Transverse colon (tissue), 4 donors: ENCODE results near the gene GRM8. TPM values are rescaled to one million over a fixed set of nuclear protein-coding genes. Genes with fewer than 3 reads are reported as not detected.

ENCODE experiments used
- DNase-seq: peaks from one replicate; pipeline ENCODE4 v3.0.0-alpha.2; 2019
- H3K27ac ChIP-seq, 4 donors: fragments of 200-600 bp; sonication (generic); 2 replicates each; pipeline ENCODE4 v1.5.1; 2016 to 2018; ENCODE audit warnings: inconsistent platforms in 4 of 4
- H3K27me3 ChIP-seq: fragments of 200-600 bp; sonication (generic); 2 replicates; pipeline ENCODE4 v1.5.1; 2017; ENCODE audit warnings: inconsistent platforms
- H3K36me3 ChIP-seq, 4 donors: fragments of 200-600 bp; sonication (generic); 2 replicates each; pipeline ENCODE4 v1.5.1; 2017 to 2019; ENCODE audit warnings: inconsistent platforms in 4 of 4
- H3K4me1 ChIP-seq, 4 donors: fragments of 200-600 bp; sonication (generic); 2 replicates each; pipeline ENCODE4 v1.5.1; 2017 to 2020; ENCODE audit warnings: inconsistent platforms in 4 of 4
- H3K4me3 ChIP-seq, 4 donors: fragments of 200-600 bp; sonication (generic); 1 replicate in 1 of 4; 2 replicates in 3 of 4; pipeline versions ENCODE4 v1.5.1 to v1.6.1; 2017 to 2019; ENCODE audit warnings: inconsistent platforms in 4 of 4
- H3K9me3 ChIP-seq, 2 donors: fragments of 200-600 bp; sonication (generic); 2 replicates each; pipeline ENCODE4 v1.5.1; 2017 to 2019; ENCODE audit warnings: inconsistent platforms in 2 of 2
- EP300 ChIP-seq: sonication (generic); formaldehyde crosslinking; IDR thresholded peaks from one replicate; pipeline ENCODE4 v1.6.1; 2017; ENCODE audit warnings: antibody characterized with exemption, low read depth
- POLR2A ChIP-seq: fragments of 450-650 bp; IDR thresholded peaks from one replicate; pipeline ENCODE4 v1.6.1; 2016; ENCODE audit warnings: antibody characterized with exemption, mild to moderate bottlenecking, moderate library complexity
- POLR2AphosphoS5 ChIP-seq, 3 donors: sonication (generic); formaldehyde crosslinking; IDR thresholded peaks; one replicate each; pipeline ENCODE4 v1.6.1; 2016; ENCODE audit warnings: antibody characterized with exemption in 3 of 3
- WGBS, 2 donors: methylation state at CpG; one replicate each; pipeline ENCODE4 v1.1.5; 2018; ENCODE audit warnings: low coverage in 1 of 2; 5-methylcytosine and 5-hydroxymethylcytosine counted together
- in situ Hi-C, 4 donors: fragments of 200-750 bp; cut with MboI; loops; one replicate each; pipeline versions ENCODE4 v1.15.0 to v1.15.1; 2017; ENCODE audit warnings: low sequenced_read_pairs in 3 of 4, low pct_ligation_motif_present in 1 of 4, low pct_unique_long_range_greater_than_20kb in 1 of 4
- intact Hi-C: fragments of 100-400 bp; cut with DNase I; formaldehyde crosslinking; loops from one replicate; pipeline ENCODE4 v1.15.1; 2023; ENCODE audit warnings: low total_unique reads
- total RNA-seq, 4 donors: library from RNA; depleted of rRNA; stranded (reverse); fragments of >200 nt; gene quantifications; one replicate each; pipeline ENCODE4 v1.1.0, GENCODE V29; 2016
- TF ChIP-seq, protein P1 (sequence below), 5 experiments: fragments of 200-600 bp in 3 of 5; fragments of 450-650 bp in 2 of 5; sonication (generic) in 3 of 5; IDR thresholded peaks; 1 replicate in 2 of 5; 2 replicates in 3 of 5; pipeline ENCODE4 v1.5.1; 2016 to 2017; ENCODE audit warnings: antibody characterized with exemption in 5 of 5, inconsistent platforms in 3 of 5, mild to moderate bottlenecking in 2 of 5, moderate library complexity in 1 of 5

The GRM8 gene
- total RNA-seq, 4 donors from 2014 or later: 0.68 to 9.7 (median 2.9) TPM

DNA sequence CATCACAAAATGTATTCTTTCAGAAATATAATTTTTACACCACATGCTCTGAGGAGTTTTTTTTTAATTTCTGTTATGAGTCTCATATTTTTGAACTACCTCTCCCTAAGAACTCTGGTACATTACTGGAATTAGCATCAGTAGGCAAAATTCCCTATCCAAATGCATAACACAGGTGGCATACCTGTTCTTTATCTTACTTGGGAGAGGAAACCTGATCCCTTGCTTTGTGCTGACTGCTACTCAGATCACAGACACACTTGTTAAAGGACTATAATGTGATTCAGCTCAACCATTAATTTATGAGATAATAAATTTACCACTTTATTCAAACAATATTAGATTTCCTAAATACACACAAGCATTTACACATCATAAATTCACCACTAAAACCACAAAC, 617.2 kb downstream of the GRM8 start:
- in situ Hi-C loops (no loop called here), intact Hi-C loops (no loop called here)
- Histone ChIP-seq H3K4me1 (no peaks in the 10 kb centered on the region), H3K4me3 (no peak overlapping the region), H3K36me3 (no peaks in the 10 kb centered on the region), H3K27me3 (no peaks in the 10 kb centered on the region), H3K9me3 (peaks cover 0 to 3% of the 10 kb centered on the region in 2 donors), H3K27ac (no peak overlapping the region)
- DNase-seq: no peak
- TF ChIP-seq POLR2AphosphoS5 (IDR thresholded peaks at IDR 0.05) (no peak), EP300 (no peak), POLR2A (no peak)
- TF ChIP-seq, protein P1, sequence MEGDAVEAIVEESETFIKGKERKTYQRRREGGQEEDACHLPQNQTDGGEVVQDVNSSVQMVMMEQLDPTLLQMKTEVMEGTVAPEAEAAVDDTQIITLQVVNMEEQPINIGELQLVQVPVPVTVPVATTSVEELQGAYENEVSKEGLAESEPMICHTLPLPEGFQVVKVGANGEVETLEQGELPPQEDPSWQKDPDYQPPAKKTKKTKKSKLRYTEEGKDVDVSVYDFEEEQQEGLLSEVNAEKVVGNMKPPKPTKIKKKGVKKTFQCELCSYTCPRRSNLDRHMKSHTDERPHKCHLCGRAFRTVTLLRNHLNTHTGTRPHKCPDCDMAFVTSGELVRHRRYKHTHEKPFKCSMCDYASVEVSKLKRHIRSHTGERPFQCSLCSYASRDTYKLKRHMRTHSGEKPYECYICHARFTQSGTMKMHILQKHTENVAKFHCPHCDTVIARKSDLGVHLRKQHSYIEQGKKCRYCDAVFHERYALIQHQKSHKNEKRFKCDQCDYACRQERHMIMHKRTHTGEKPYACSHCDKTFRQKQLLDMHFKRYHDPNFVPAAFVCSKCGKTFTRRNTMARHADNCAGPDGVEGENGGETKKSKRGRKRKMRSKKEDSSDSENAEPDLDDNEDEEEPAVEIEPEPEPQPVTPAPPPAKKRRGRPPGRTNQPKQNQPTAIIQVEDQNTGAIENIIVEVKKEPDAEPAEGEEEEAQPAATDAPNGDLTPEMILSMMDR (IDR thresholded peaks at IDR 0.05): no peak

DNA sequence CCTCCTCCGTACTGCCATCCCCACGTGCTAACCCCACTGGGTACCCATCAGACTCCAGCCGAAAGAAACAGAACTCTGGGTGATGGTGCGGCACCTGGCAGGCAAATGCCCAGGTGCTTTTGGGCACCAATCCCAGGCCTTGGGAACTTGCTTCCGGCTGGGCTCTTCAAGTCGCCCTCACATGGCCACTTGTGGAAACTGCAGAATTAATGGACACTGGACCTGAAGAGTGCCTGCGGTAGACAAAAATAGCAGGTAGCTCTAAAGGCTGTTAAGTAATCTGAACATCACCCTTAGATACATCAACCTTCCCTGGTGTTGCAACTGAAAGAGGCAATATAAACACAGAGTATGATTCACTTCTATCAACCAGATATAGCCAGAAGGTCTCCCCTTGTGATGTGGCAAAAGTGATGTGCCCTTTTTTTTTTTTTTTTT, 644.4 kb downstream of the GRM8 start:
- peak; percentile 14 for DNase-seq
- Histone ChIP-seq H3K4me3 (no peak overlapping the region), H3K36me3 (no peaks in the 10 kb centered on the region), H3K4me1 (no peaks in the 10 kb centered on the region), H3K9me3 (no peaks in the 10 kb centered on the region), H3K27me3 (no peaks in the 10 kb centered on the region), H3K27ac (no peak overlapping the region)
- in situ Hi-C loops (no loop called here), intact Hi-C loops (no loop called here)
- WGBS, 2 donors: 67 to 72% methylated on average over 1 to 7 of the region's 7 CpGs
- TF ChIP-seq, protein P1 (IDR thresholded peaks at IDR 0.05): peak in 4 of 5 experiments; percentile 17 to 37 (median 26)
- no peak for TF ChIP-seq POLR2AphosphoS5 (IDR thresholded peaks at IDR 0.05)

GRCh38 chr7:126606331-126606730, 646.4 kb downstream of the GRM8 start:
- no peak overlapping the region for H3K4me3 ChIP-seq
- no peak for TF ChIP-seq POLR2A
- TF ChIP-seq EP300: no peak
- TF ChIP-seq, protein P1 (IDR thresholded peaks at IDR 0.05): no peak
- no peaks in the 10 kb centered on the region for H3K27me3 ChIP-seq
- H3K4me1 ChIP-seq: no peaks in the 10 kb centered on the region
- 79 to 86% methylated on average over 3 of the region's 3 CpGs for WGBS, 2 donors
- intact Hi-C loops (no loop called here), in situ Hi-C loops (no loop called here)
- DNase-seq: no peak
- no peak overlapping the region for H3K27ac ChIP-seq
- H3K36me3 ChIP-seq: no peaks in the 10 kb centered on the region
- no peaks in the 10 kb centered on the region for H3K9me3 ChIP-seq

DNA sequence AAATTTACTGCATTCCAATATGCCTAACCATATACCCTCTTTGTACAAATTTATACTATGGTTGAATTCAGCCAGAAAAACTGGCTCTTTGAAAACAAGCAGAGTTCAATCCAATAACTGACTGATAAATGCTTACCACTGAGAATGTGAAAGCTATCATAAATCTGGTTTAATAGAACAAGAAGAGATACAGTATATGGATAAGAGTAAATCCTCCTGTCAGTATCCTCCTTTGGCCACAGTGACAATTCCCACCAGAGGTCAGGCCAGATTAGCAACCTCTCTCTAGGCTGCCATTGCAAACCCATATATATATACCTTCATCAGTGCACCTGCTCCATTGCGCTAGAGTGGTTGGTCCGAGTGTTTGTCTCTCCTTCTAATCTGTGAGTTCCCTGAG, 647.2 kb downstream of the GRM8 start:
- intact Hi-C loops: no loop called here
- H3K9me3 ChIP-seq: no peaks in the 10 kb centered on the region
- TF ChIP-seq POLR2AphosphoS5 (IDR thresholded peaks at IDR 0.05) (no peak), EP300 (no peak), POLR2A (no peak)
- TF ChIP-seq, protein P1 (IDR thresholded peaks at IDR 0.05): no peak

More for the DNA sequence above, 647.2 kb downstream of the GRM8 start:
- Histone ChIP-seq H3K4me3 (no peak overlapping the region), H3K36me3 (no peaks in the 10 kb centered on the region), H3K4me1 (no peaks in the 10 kb centered on the region), H3K27me3 (no peaks in the 10 kb centered on the region), H3K27ac (no peak overlapping the region)
- WGBS, 2 donors: 88 to 90% methylated on average over 1 to 2 of the region's 2 CpGs
- in situ Hi-C loops: no loop called here
- no peak for DNase-seq
